NCI-H510A treated with DMSO at 0.1 percent for 48 hours (cell line): ENCODE data around the gene PLP2.

Source experiments
- DNase-seq: peaks from one replicate; lab custom pipeline; 2025; lab: John Stamatoyannopoulos, UW

PLP2 gene

GRCh38 chrX:49209434-49210251, 37.9 kb downstream of the PLP2 start:
- no peak for DNase-seq

- DNase-seq = no peak
Measured at GRCh38 chrX:49210406-49210805, 38.7 kb downstream of the PLP2 start.

- DNase-seq = no peak
Measured at GRCh38 chrX:49211074-49211473, 39.4 kb downstream of the PLP2 start.

GRCh38 chrX:49212209-49212608, 40.5 kb downstream of the PLP2 start:
- DNase-seq = no peak

GRCh38 chrX:49212861-49213260, 41.2 kb downstream of the PLP2 start:
- no peak for DNase-seq

GRCh38 chrX:49214416-49214815, 42.7 kb downstream of the PLP2 start:
- no peak for DNase-seq

GRCh38 chrX:49214996-49215526, 43.4 kb downstream of the PLP2 start:
- no peak for DNase-seq

GRCh38 chrX:49220100-49220499, 48.4 kb downstream of the PLP2 start:
- no peak for DNase-seq

- DNase-seq = no peak
Measured at GRCh38 chrX:49221868-49222267, 50.2 kb downstream of the PLP2 start.
